ENCODE measurements around the gene KRTAP5-10. TPM values are rescaled to one million over a fixed set of nuclear protein-coding genes. Genes with fewer than 3 reads are reported as not detected.
"Not testable (repeated sequence)": the region's sequence is repeated elsewhere in the genome, so short reads cannot be mapped to it uniquely, and the experiment has no call there.

Gene KRTAP5-10
- total and polyA plus RNA-seq, 9 donors, result not detected

DNA sequence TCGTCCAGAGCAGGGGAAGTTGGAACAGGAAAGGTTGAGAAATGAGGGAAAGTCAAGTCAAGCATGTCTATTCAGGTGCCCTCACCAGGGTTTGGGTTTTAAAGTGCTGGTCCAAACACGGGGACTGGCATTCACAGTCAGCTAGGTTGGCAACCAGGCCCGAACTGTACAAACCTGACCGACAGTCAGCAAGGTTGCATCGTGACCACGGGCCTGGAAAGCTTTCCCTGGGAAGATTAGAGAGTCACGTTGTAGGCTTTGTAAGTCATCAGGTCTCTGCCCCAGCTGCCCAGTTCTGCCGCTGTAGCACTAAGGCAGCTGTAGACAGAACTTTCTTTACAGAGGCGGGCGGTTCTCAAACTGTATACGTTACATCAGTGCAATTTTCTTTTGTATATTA is 7.4 kb downstream of the KRTAP5-10 start:
- H3K27me3 ChIP-seq (ENCODE audit: control insufficient read depth, insufficient read depth, low read length), result peaks cover 11% of the 10 kb centered on the region
- 90% methylated on average over 4 of the region's 11 CpGs for WGBS (ENCODE audit: insufficient coverage)

GRCh38 chr11:71574418-71574817 is 9.1 kb downstream of the KRTAP5-10 start:
- 51% methylated on average over 3 of the region's 5 CpGs for WGBS (ENCODE audit: insufficient coverage)
- Histone ChIP-seq H3K27ac (ENCODE audit: low read length) (no peak overlapping the region), H3K9me3 (replicated peaks; ENCODE audit: control insufficient read depth, low read depth, low read length) (no peaks in the 10 kb centered on the region)

More for the DNA sequence above, 7.4 kb downstream of the KRTAP5-10 start:
- peaks cover 7% of the 10 kb centered on the region for H3K4me1 ChIP-seq (ENCODE audit: control insufficient read depth, insufficient read depth, low read length)
- no peaks in the 10 kb centered on the region for H3K36me3 ChIP-seq (ENCODE audit: control insufficient read depth, insufficient read depth, low read length)
- DNase-seq, result no peak
- H3K27ac ChIP-seq (ENCODE audit: low read length), result no peak overlapping the region
- no peak overlapping the region for H3K4me3 ChIP-seq (ENCODE audit: low read length)
- no peaks in the 10 kb centered on the region for H3K9me3 ChIP-seq (replicated peaks; ENCODE audit: control insufficient read depth, low read depth, low read length)

GRCh38 chr11:71575723-71576424 is 10.5 kb downstream of the KRTAP5-10 start:
- 67% methylated on average over 1 of the region's 4 CpGs for WGBS (ENCODE audit: insufficient coverage)
- H3K36me3 ChIP-seq (ENCODE audit: control insufficient read depth, insufficient read depth, low read length), result no peaks in the 10 kb centered on the region
- no peak overlapping the region for H3K27ac ChIP-seq (ENCODE audit: low read length)
- peaks cover 13% of the 10 kb centered on the region for H3K27me3 ChIP-seq (ENCODE audit: control insufficient read depth, insufficient read depth, low read length)
- H3K4me1 ChIP-seq (ENCODE audit: control insufficient read depth, insufficient read depth, low read length), result peaks cover 8% of the 10 kb centered on the region
- H3K4me3 ChIP-seq (ENCODE audit: low read length), result no peak overlapping the region
- DNase-seq, result no peak
- no peaks in the 10 kb centered on the region for H3K9me3 ChIP-seq (replicated peaks; ENCODE audit: control insufficient read depth, low read depth, low read length)

More at GRCh38 chr11:71574418-71574817, 9.1 kb downstream of the KRTAP5-10 start:
- H3K36me3 ChIP-seq (ENCODE audit: control insufficient read depth, insufficient read depth, low read length), result no peaks in the 10 kb centered on the region
- H3K4me3 ChIP-seq (ENCODE audit: low read length), result no peak overlapping the region
- DNase-seq, result no peak
- H3K27me3 ChIP-seq (ENCODE audit: control insufficient read depth, insufficient read depth, low read length), result peaks cover 13% of the 10 kb centered on the region
- peaks cover 3% of the 10 kb centered on the region for H3K4me1 ChIP-seq (ENCODE audit: control insufficient read depth, insufficient read depth, low read length)

GRCh38 chr11:71576688-71577465 is 11.5 kb downstream of the KRTAP5-10 start:
- DNase-seq; H3K4me1 ChIP-seq (ENCODE audit: control insufficient read depth, insufficient read depth, low read length); H3K9me3 ChIP-seq (replicated peaks; ENCODE audit: control insufficient read depth, low read depth, low read length); H3K4me3 ChIP-seq (ENCODE audit: low read length); H3K27ac ChIP-seq (ENCODE audit: low read length); H3K36me3 ChIP-seq (ENCODE audit: control insufficient read depth, insufficient read depth, low read length); H3K27me3 ChIP-seq (ENCODE audit: control insufficient read depth, insufficient read depth, low read length): not testable (repeated sequence)
- WGBS (ENCODE audit: insufficient coverage), result 85% methylated on average over 27 of the region's 41 CpGs

GRCh38 chr11:71577469-71578004 is 12.2 kb downstream of the KRTAP5-10 start:
- no peak for DNase-seq
- Histone ChIP-seq H3K9me3 (replicated peaks; ENCODE audit: control insufficient read depth, low read depth, low read length) (no peaks in the 10 kb centered on the region), H3K36me3 (ENCODE audit: control insufficient read depth, insufficient read depth, low read length) (no peaks in the 10 kb centered on the region), H3K27me3 (ENCODE audit: control insufficient read depth, insufficient read depth, low read length) (peaks cover 10% of the 10 kb centered on the region), H3K27ac (ENCODE audit: low read length) (no peak overlapping the region), H3K4me3 (ENCODE audit: low read length) (no peak overlapping the region), H3K4me1 (ENCODE audit: control insufficient read depth, insufficient read depth, low read length) (peaks cover 8% of the 10 kb centered on the region)
- WGBS (ENCODE audit: insufficient coverage), result 86% methylated on average over 7 of the region's 7 CpGs

DNA sequence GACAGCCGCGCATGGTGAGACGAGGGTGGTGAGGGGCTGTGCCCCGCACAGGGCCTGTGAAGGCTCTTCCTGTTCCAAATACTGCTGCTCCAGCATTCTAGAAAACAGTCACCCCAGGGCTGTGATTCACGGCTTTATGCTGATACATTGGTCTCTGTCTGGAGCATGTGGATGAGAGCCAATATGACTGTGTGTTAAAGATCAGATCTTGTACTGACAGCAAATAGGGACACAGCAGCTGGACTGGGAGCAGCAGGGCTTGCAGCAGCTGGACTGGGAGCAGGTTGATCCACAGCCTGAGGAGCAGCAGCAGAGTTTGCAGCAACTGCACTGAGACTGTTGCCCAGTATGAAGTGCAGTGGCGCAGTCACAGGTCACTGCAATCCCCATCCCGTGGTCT is 14.2 kb downstream of the KRTAP5-10 start:
- DNase-seq, result peak; percentile 58
- H3K36me3 ChIP-seq (ENCODE audit: control insufficient read depth, insufficient read depth, low read length); H3K9me3 ChIP-seq (replicated peaks; ENCODE audit: control insufficient read depth, low read depth, low read length); H3K27ac ChIP-seq (ENCODE audit: low read length); H3K27me3 ChIP-seq (ENCODE audit: control insufficient read depth, insufficient read depth, low read length); H3K4me3 ChIP-seq (ENCODE audit: low read length); H3K4me1 ChIP-seq (ENCODE audit: control insufficient read depth, insufficient read depth, low read length): not testable (repeated sequence)
- WGBS (ENCODE audit: insufficient coverage), result 30% methylated on average over 4 of the region's 7 CpGs

GRCh38 chr11:71580057-71581003 is 15.0 kb downstream of the KRTAP5-10 start:
- 4% methylated on average over 5 of the region's 8 CpGs for WGBS (ENCODE audit: insufficient coverage)
- Histone ChIP-seq H3K27me3 (ENCODE audit: control insufficient read depth, insufficient read depth, low read length) (peaks cover 8% of the 10 kb centered on the region), H3K9me3 (replicated peaks; ENCODE audit: control insufficient read depth, low read depth, low read length) (no peaks in the 10 kb centered on the region), H3K4me3 (ENCODE audit: low read length) (no peak overlapping the region), H3K27ac (ENCODE audit: low read length) (no peak overlapping the region), H3K4me1 (ENCODE audit: control insufficient read depth, insufficient read depth, low read length) (peaks cover 8% of the 10 kb centered on the region), H3K36me3 (ENCODE audit: control insufficient read depth, insufficient read depth, low read length) (no peaks in the 10 kb centered on the region)
- DNase-seq, result peak; percentile 72

- H3K27me3 ChIP-seq (ENCODE audit: control insufficient read depth, insufficient read depth, low read length), result peaks cover 4% of the 10 kb centered on the region
- H3K9me3 ChIP-seq (replicated peaks; ENCODE audit: control insufficient read depth, low read depth, low read length), result no peaks in the 10 kb centered on the region
- H3K4me1 ChIP-seq (ENCODE audit: control insufficient read depth, insufficient read depth, low read length), result peaks cover 8% of the 10 kb centered on the region
- H3K27ac ChIP-seq (ENCODE audit: low read length), result no peak overlapping the region
- no peaks in the 10 kb centered on the region for H3K36me3 ChIP-seq (ENCODE audit: control insufficient read depth, insufficient read depth, low read length)
- WGBS (ENCODE audit: insufficient coverage), result 88% methylated on average over 4 of the region's 4 CpGs
- DNase-seq, result no peak
- H3K4me3 ChIP-seq (ENCODE audit: low read length), result no peak overlapping the region
These were observed 16.5 kb downstream of the KRTAP5-10 start for GRCh38 chr11:71581826-71582225.

DNA sequence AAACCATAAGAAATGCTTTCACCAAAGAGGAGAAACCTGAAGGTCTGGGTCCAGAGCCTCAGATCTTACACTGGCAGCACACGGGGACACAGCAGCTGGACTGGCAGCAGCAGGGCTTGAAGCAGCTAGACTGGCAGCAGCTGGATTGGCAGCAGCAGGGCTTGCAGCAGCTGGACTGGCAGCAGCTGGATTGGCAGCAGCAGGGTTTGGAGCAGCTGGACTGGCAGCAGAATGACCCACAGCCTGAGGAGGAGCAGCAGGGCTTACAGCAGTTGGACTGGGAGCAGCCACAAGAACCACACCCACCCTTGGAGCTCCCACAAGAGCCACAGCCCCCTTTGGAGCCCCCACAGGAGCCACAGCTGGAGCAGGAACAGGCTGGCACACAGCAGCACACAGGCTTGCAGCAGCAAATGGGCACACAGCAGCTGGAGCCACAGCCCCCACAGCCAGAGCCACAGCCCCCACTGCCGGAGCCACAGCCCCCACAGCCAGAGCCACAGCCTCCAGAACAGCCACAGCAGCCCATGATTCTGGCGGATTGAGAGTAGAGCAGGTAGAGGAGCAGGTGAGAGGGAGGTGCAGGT is 17.0 kb downstream of the KRTAP5-10 start, which contains the start of gene KRTAP5-11:
Gene KRTAP5-11 (minus strand): TSS at position 567 of the 587 bp plus-strand sequence. CDS start 38 bp downstream, at position 529.
- no peak within 1 kb of the TSS for H3K27ac ChIP-seq (ENCODE audit: low read length)
- H3K4me3 ChIP-seq (ENCODE audit: low read length), result no peak within 1 kb of the TSS
- no peaks in the 10 kb centered on the region for H3K9me3 ChIP-seq (replicated peaks; ENCODE audit: control insufficient read depth, low read depth, low read length)
- H3K36me3 ChIP-seq (ENCODE audit: control insufficient read depth, insufficient read depth, low read length), result no peaks in the 10 kb centered on the region
- peaks cover 4% of the 10 kb centered on the region for H3K27me3 ChIP-seq (ENCODE audit: control insufficient read depth, insufficient read depth, low read length)
- H3K4me1 ChIP-seq (ENCODE audit: control insufficient read depth, insufficient read depth, low read length), result peaks cover 8% of the 10 kb centered on the region
- DNase-seq, result peak; percentile 23
- 82% methylated on average over 2 of the region's 3 CpGs for WGBS (ENCODE audit: insufficient coverage)
